T-cell (primary cell): ENCODE results near the gene PSMC4. TPM values are rescaled to one million over a fixed set of nuclear protein-coding genes. Genes with fewer than 3 reads are reported as not detected.

Source experiments
- ATAC-seq, 4 experiments: fragments of 200-7000 bp in 3 of 4; fragments of 150-1000 bp in 1 of 4; cut with Tn5 transposase; replicated peaks in 1 of 4; 1 replicate in 3 of 4; 2 replicates in 1 of 4; pipeline ENCODE4 v1.10.0; 2021; ENCODE audit warnings: moderate library complexity in 3 of 4, mild to moderate bottlenecking in 2 of 4, moderate number of reproducible peaks in 1 of 4
- CTCF ChIA-PET, 2 donors: fragments of 300-600 bp; sonication (Branson Sonifier 250); formaldehyde crosslinking; loops; one replicate each; lab custom pipeline; 2022; ENCODE audit warnings: antibody characterized with exemption in 2 of 2; lab: Charles Lee
- POLR2A ChIA-PET, 2 donors: fragments of 300-600 bp; sonication (Branson Sonifier 250); formaldehyde crosslinking; loops; one replicate each; lab custom pipeline; 2022; ENCODE audit warnings: antibody characterized with exemption in 2 of 2; lab: Charles Lee
- DNase-seq, 35 experiments: peaks; one replicate each; pipeline versions ENCODE4 v3.0.0 to v3.0.0-alpha.2; 2013 to 2023
- H3K27ac ChIP-seq: one replicate; pipeline ENCODE4 v1.5.1; 2013; ENCODE audit warnings: low read length
- H3K27me3 ChIP-seq, 2 experiments: replicated peaks in 1 of 2; 1 replicate in 1 of 2; 2 replicates in 1 of 2; pipeline versions ENCODE4 v1.6.1 to v1.7.0; 2013; ENCODE audit warnings: low read length in 1 of 2, mixed read lengths in 1 of 2; ENCODE audit not compliant: control insufficient read depth in 2 of 2, insufficient read depth in 2 of 2; ENCODE audit errors: extremely low read depth in 1 of 2
- H3K36me3 ChIP-seq, 2 donors: 1 replicate in 1 of 2; 2 replicates in 1 of 2; pipeline versions ENCODE4 v1.6.1 to v1.7.0; 2013; ENCODE audit warnings: low read length in 1 of 2; ENCODE audit not compliant: control insufficient read depth in 2 of 2, insufficient read depth in 1 of 2; ENCODE audit errors: extremely low read depth in 1 of 2
- H3K4me1 ChIP-seq, 2 experiments: 1 replicate in 1 of 2; 2 replicates in 1 of 2; pipeline versions ENCODE4 v1.6.1 to v1.7.0; 2013; ENCODE audit warnings: low read length in 2 of 2, mixed read lengths in 1 of 2; ENCODE audit not compliant: insufficient read depth in 2 of 2, control insufficient read depth in 1 of 2; ENCODE audit errors: extremely low read depth in 1 of 2
- H3K4me3 ChIP-seq, 2 donors: 1 replicate in 1 of 2; 2 replicates in 1 of 2; pipeline versions ENCODE4 v1.5.1 to v1.7.0; 2013; ENCODE audit warnings: mild to moderate bottlenecking in 2 of 2, low read length in 1 of 2, moderate library complexity in 1 of 2; ENCODE audit not compliant: control insufficient read depth in 1 of 2; ENCODE audit errors: extremely low read depth in 1 of 2
- H3K9me3 ChIP-seq: 2 replicates; pipeline ENCODE4 v1.7.0; 2013
- H3K27ac Mint-ChIP-seq, 2 donors: one replicate each; pipeline ENCODE4 v1.8.0; 2020 to 2021; ENCODE audit warnings: mild to moderate bottlenecking in 2 of 2, mixed read lengths in 2 of 2
- H3K27me3 Mint-ChIP-seq, 2 donors: one replicate each; pipeline ENCODE4 v1.8.0; 2021 to 2022; ENCODE audit warnings: mixed read lengths in 2 of 2
- H3K36me3 Mint-ChIP-seq: one replicate; pipeline ENCODE4 v1.8.0; 2021; ENCODE audit warnings: mixed read lengths
- H3K4me1 Mint-ChIP-seq, 3 donors: one replicate each; pipeline ENCODE4 v1.8.0; 2020 to 2022; ENCODE audit warnings: mixed read lengths in 3 of 3, mild to moderate bottlenecking in 1 of 3
- H3K4me3 Mint-ChIP-seq, 3 donors: one replicate each; pipeline ENCODE4 v1.8.0; 2020 to 2022; ENCODE audit warnings: mild to moderate bottlenecking in 3 of 3, mixed read lengths in 3 of 3, moderate library complexity in 3 of 3
- H3K9me3 Mint-ChIP-seq, 3 donors: one replicate each; pipeline ENCODE4 v1.8.0; 2020 to 2022; ENCODE audit warnings: mixed read lengths in 3 of 3
- WGBS: methylation state at CpG from one replicate; pipeline ENCODE4 v1.1.5; 2013; ENCODE audit warnings: missing lambda C conversion rate; ENCODE audit not compliant: insufficient coverage; 5-methylcytosine and 5-hydroxymethylcytosine counted together
- total RNA-seq, 35 experiments: library from RNA in 6 of 35; stranded (reverse) in 6 of 35; fragments of 120-200 nt in 1 of 35; gene quantifications; one replicate each; pipeline versions ENCODE4 v1.2.1 to v1.2.4 and lab custom pipeline; 2013 to 2026

PSMC4 gene
- total RNA-seq, 5 donors from 2014 or later (not counting 1 experiment from before 2014, with no cell fraction given) = 58.5 to 80.0 (median 59.6) TPM

GRCh38 chr19:39936622-39937021, 34.3 kb upstream of the PSMC4 start:
- peaks cover 3% of the 10 kb centered on the region for H3K36me3 Mint-ChIP-seq
- peaks cover 0 to 5% of the 10 kb centered on the region in 2 donors for H3K36me3 ChIP-seq
- H3K27ac Mint-ChIP-seq = peak overlapping the region; percentile 79 to 90
- H3K27ac ChIP-seq = peak overlapping the region; percentile 46
- peak overlapping the region in 2 of 3 donors; percentile 2 to 49 for H3K4me3 Mint-ChIP-seq
- ATAC-seq (no peak), DNase-seq (no peak)
- H3K27me3 ChIP-seq = no peaks in the 10 kb centered on the region
- ChIA-PET CTCF (interaction anchor here in 1 of 2 donors (2.9 kb wide), 1 partner anchor 34 kb away, joined by 19 read pairs; the partner anchor contains the start of gene PSMC4), POLR2A (no interaction called here)
- no peak overlapping the region for H3K4me3 ChIP-seq
- WGBS = 100% methylated on average over 1 of the region's 6 CpGs
- no peaks in the 10 kb centered on the region for H3K9me3 ChIP-seq
- peaks cover 45 to 56% of the 10 kb centered on the region in 2 experiments for H3K4me1 ChIP-seq
- H3K27me3 Mint-ChIP-seq = no peaks in the 10 kb centered on the region
- peaks cover 68 to 78% (median 75%) of the 10 kb centered on the region in 3 donors for H3K4me1 Mint-ChIP-seq
- H3K9me3 Mint-ChIP-seq = peaks cover 4 to 12% (median 9%) of the 10 kb centered on the region in 3 donors

GRCh38 chr19:39937094-39937720, 33.8 kb upstream of the PSMC4 start:
- ChIA-PET POLR2A (no interaction called here), CTCF (interaction anchor here in 1 of 2 donors (0.6 to 2.9 kb wide), 2 partner anchors 33 to 447 kb away, joined by 3 to 19 read pairs; partner anchors contain the start of gene PSMC4)
- ATAC-seq (peak; percentile 52 to 62 (median 57)), DNase-seq (peak in 22 of 35 experiments; percentile 11 to 73 (median 28))
- Histone ChIP-seq H3K9me3 (no peaks in the 10 kb centered on the region), H3K4me3 (no peak overlapping the region), H3K27me3 (no peaks in the 10 kb centered on the region), H3K4me1 (peaks cover 47 to 61% of the 10 kb centered on the region in 2 experiments), H3K36me3 (peaks cover 0 to 5% of the 10 kb centered on the region in 2 donors), H3K27ac (peak overlapping the region; percentile 46)
- no peaks in the 10 kb centered on the region for H3K27me3 Mint-ChIP-seq
- H3K4me1 Mint-ChIP-seq = peaks cover 71 to 79% (median 78%) of the 10 kb centered on the region in 3 donors
- H3K4me3 Mint-ChIP-seq = peak overlapping the region in 2 of 3 donors; percentile 2 to 49
- peaks cover 4 to 12% (median 9%) of the 10 kb centered on the region in 3 donors for H3K9me3 Mint-ChIP-seq
- H3K27ac Mint-ChIP-seq = peak overlapping the region; percentile 79 to 90
- 52% methylated on average over 3 of the region's 5 CpGs for WGBS
- peaks cover 3% of the 10 kb centered on the region for H3K36me3 Mint-ChIP-seq

GRCh38 chr19:39937787-39938186, 33.2 kb upstream of the PSMC4 start:
- peak overlapping the region in 1 of 3 donors; percentile 49 for H3K4me3 Mint-ChIP-seq
- no peaks in the 10 kb centered on the region for H3K27me3 Mint-ChIP-seq
- Histone ChIP-seq H3K9me3 (no peaks in the 10 kb centered on the region), H3K36me3 (peaks cover 0 to 5% of the 10 kb centered on the region in 2 donors), H3K27me3 (no peaks in the 10 kb centered on the region), H3K27ac (peak overlapping the region; percentile 46), H3K4me1 (peaks cover 52 to 67% of the 10 kb centered on the region in 2 experiments), H3K4me3 (no peak overlapping the region)
- peak overlapping the region; percentile 53 to 90 for H3K27ac Mint-ChIP-seq
- no CpG with 5 or more reads among the region's 2 CpGs for WGBS
- peaks cover 3% of the 10 kb centered on the region for H3K36me3 Mint-ChIP-seq
- H3K4me1 Mint-ChIP-seq = peaks cover 75 to 83% (median 83%) of the 10 kb centered on the region in 3 donors
- ChIA-PET CTCF (interaction anchor here in 1 of 2 donors (0.6 to 2.9 kb wide), 2 partner anchors 32 to 447 kb away, joined by 3 to 19 read pairs; partner anchors contain the start of gene PSMC4), POLR2A (no interaction called here)
- ATAC-seq = no peak
- DNase-seq = no peak
- peaks cover 4 to 12% (median 9%) of the 10 kb centered on the region in 3 donors for H3K9me3 Mint-ChIP-seq

- Mint-ChIP-seq H3K27ac (peak overlapping the region; percentile 74 to 86), H3K27me3 (no peaks in the 10 kb centered on the region), H3K4me1 (peaks cover 81 to 90% (median 87%) of the 10 kb centered on the region in 3 donors), H3K36me3 (peaks cover 3% of the 10 kb centered on the region), H3K4me3 (peak overlapping the region in 1 of 3 donors; percentile 15), H3K9me3 (peaks cover 4 to 12% (median 9%) of the 10 kb centered on the region in 3 donors)
- ChIA-PET POLR2A (interaction anchor here in 1 of 2 donors (0.6 kb wide), 1 partner anchor 10 kb away, joined by 3 read pairs; no protein-coding TSS in a partner anchor), CTCF (interaction anchor here in 1 of 2 donors (0.7 to 1.0 kb wide), 2 partner anchors 22 to 30 kb away, joined by 3 to 4 read pairs; no protein-coding TSS in a partner anchor)
- H3K27ac ChIP-seq = no peak overlapping the region
- H3K27me3 ChIP-seq = no peaks in the 10 kb centered on the region
- H3K9me3 ChIP-seq = no peaks in the 10 kb centered on the region
- ATAC-seq (no peak), DNase-seq (no peak)
- peaks cover 0 to 2% of the 10 kb centered on the region in 2 donors for H3K36me3 ChIP-seq
- peaks cover 57 to 73% of the 10 kb centered on the region in 2 experiments for H3K4me1 ChIP-seq
- H3K4me3 ChIP-seq = no peak overlapping the region
- 97% methylated on average over 4 of the region's 6 CpGs for WGBS
Measured at GRCh38 chr19:39939556-39939955, 31.4 kb upstream of the PSMC4 start.

- ChIA-PET CTCF (interaction anchor here in 1 of 2 donors (0.7 to 2.8 kb wide), 3 partner anchors 22 to 30 kb away, joined by 3 to 61 read pairs (median 4); partner anchors contain the start of gene PSMC4), POLR2A (interaction anchor here in 1 of 2 donors (0.6 kb wide), 1 partner anchor 11 kb away, joined by 3 read pairs; no protein-coding TSS in a partner anchor)
- Histone ChIP-seq H3K9me3 (no peaks in the 10 kb centered on the region), H3K4me1 (peaks cover 56 to 73% of the 10 kb centered on the region in 2 experiments), H3K27ac (peak overlapping the region; percentile 94), H3K27me3 (no peaks in the 10 kb centered on the region), H3K36me3 (no peaks in the 10 kb centered on the region), H3K4me3 (no peak overlapping the region)
- Mint-ChIP-seq H3K36me3 (peaks cover 3% of the 10 kb centered on the region), H3K27me3 (no peaks in the 10 kb centered on the region), H3K9me3 (peaks cover 4 to 12% (median 9%) of the 10 kb centered on the region in 3 donors), H3K4me3 (peak overlapping the region in 2 of 3 donors; percentile 55 to 69), H3K27ac (peak overlapping the region; percentile 86 to 91), H3K4me1 (peaks cover 81 to 88% (median 87%) of the 10 kb centered on the region in 3 donors)
- DNase-seq (no peak), ATAC-seq (no peak)
- WGBS = no CpG with 5 or more reads among the region's 1 CpG
Measured at GRCh38 chr19:39940221-39940833, 30.6 kb upstream of the PSMC4 start.
